Hepatocyte (in vitro differentiated cells): ENCODE results near the gene PADI4. TPM values are rescaled to one million over a fixed set of nuclear protein-coding genes. Genes with fewer than 3 reads are reported as not detected.

Source experiments
- DNase-seq: peaks from one replicate; pipeline ENCODE4 v3.0.0-alpha.2; 2016; ENCODE audit warnings: low spot score
- H2AFZ ChIP-seq: fragments of 200-600 bp; sonication (generic); 2 replicates; pipeline ENCODE4 v1.6.0; 2016; ENCODE audit warnings: antibody characterized with exemption, mild to moderate bottlenecking
- H3K27ac ChIP-seq: fragments of 200-600 bp; sonication (generic); 2 replicates; pipeline ENCODE4 v1.5.1; 2016; ENCODE audit warnings: mild to moderate bottlenecking
- H3K27me3 ChIP-seq: fragments of 200-600 bp; sonication (generic); 2 replicates; pipeline ENCODE4 v1.6.1; 2016
- H3K36me3 ChIP-seq: fragments of 200-600 bp; sonication (generic); replicated peaks from 2 replicates; pipeline ENCODE4 v1.5.1; 2016; ENCODE audit warnings: low read depth; ENCODE audit not compliant: insufficient read depth
- H3K4me1 ChIP-seq: fragments of 200-600 bp; sonication (generic); 2 replicates; pipeline ENCODE4 v1.5.1; 2016; ENCODE audit warnings: mild to moderate bottlenecking, moderate library complexity; ENCODE audit not compliant: insufficient read depth
- H3K4me2 ChIP-seq: fragments of 200-600 bp; sonication (generic); 2 replicates; pipeline ENCODE4 v1.6.0; 2016
- H3K4me3 ChIP-seq: fragments of 200-600 bp; sonication (generic); 2 replicates; pipeline ENCODE4 v1.5.1; 2016; ENCODE audit warnings: mild to moderate bottlenecking
- H3K79me2 ChIP-seq: fragments of 200-600 bp; sonication (generic); 2 replicates; pipeline ENCODE4 v1.6.0; 2017; ENCODE audit warnings: mild to moderate bottlenecking
- H3K9me2 ChIP-seq: fragments of 200-600 bp; sonication (generic); replicated peaks from 2 replicates; pipeline ENCODE4 v1.6.0; 2017; ENCODE audit warnings: mild to moderate bottlenecking; ENCODE audit not compliant: insufficient read depth
- H3K9me3 ChIP-seq: fragments of 200-600 bp; sonication (generic); 2 replicates; pipeline ENCODE4 v1.5.1; 2016; ENCODE audit warnings: low read depth, mild to moderate bottlenecking
- H4K20me1 ChIP-seq: fragments of 200-600 bp; sonication (generic); 2 replicates; pipeline ENCODE4 v1.6.0; 2016; ENCODE audit warnings: mild to moderate bottlenecking; ENCODE audit not compliant: insufficient read depth, poor library complexity, severe bottlenecking
- CTCF ChIP-seq: fragments of 200-600 bp; sonication (generic); IDR thresholded peaks from 2 replicates; pipeline ENCODE4 v1.5.1; 2016; ENCODE audit warnings: antibody characterized with exemption, mild to moderate bottlenecking; ENCODE audit not compliant: poor library complexity
- EZH2 ChIP-seq: fragments of 200-600 bp; sonication (generic); IDR thresholded peaks from 2 replicates; pipeline ENCODE4 v1.6.1; 2016; ENCODE audit warnings: antibody characterized with exemption, mild to moderate bottlenecking, borderline replicate concordance
- EZH2phosphoT487 ChIP-seq: fragments of 200-600 bp; sonication (generic); IDR thresholded peaks from one replicate; pipeline ENCODE4 v1.6.1; 2018; ENCODE audit warnings: antibody characterized with exemption, mild to moderate bottlenecking, low read depth, moderate library complexity; ENCODE audit not compliant: unreplicated experiment, severe bottlenecking
- WGBS: methylation state at CpG from one replicate; pipeline ENCODE4 v1.1.6; 2016; ENCODE audit warnings: low lambda C conversion rate; ENCODE audit errors: missing lambda C conversion rate; 5-methylcytosine and 5-hydroxymethylcytosine counted together
- polyA plus RNA-seq: library from polyadenylated mRNA; unstranded; fragments of >200 nt; fragmentation: Nextera tagmentation; extraction: Ambion mirVana; gene quantifications from 2 replicates; pipeline ENCODE4 v1.2.1, GENCODE V29; 2016
- total RNA-seq: library from RNA; depleted of rRNA; stranded (reverse); fragments of >200 nt; gene quantifications from 2 replicates; pipeline ENCODE4 v1.2.3, GENCODE V29; 2014

The PADI4 gene
- total and polyA plus RNA-seq, 2 experiments from 2014 or later: not detected

- no peak for TF ChIP-seq EZH2phosphoT487
- no peak for TF ChIP-seq EZH2
- no peak for TF ChIP-seq CTCF
- no peak overlapping the region for H3K4me2 ChIP-seq
- H4K20me1 ChIP-seq: no peaks in the 10 kb centered on the region
- H3K9me2 ChIP-seq: no peaks in the 10 kb centered on the region
- no peak overlapping the region for H3K27ac ChIP-seq
- H2AFZ ChIP-seq: no peak overlapping the region
- no peak overlapping the region for H3K4me3 ChIP-seq
- no peaks in the 10 kb centered on the region for H3K27me3 ChIP-seq
- H3K79me2 ChIP-seq: no peaks in the 10 kb centered on the region
- DNase-seq: no peak
- H3K36me3 ChIP-seq: no peaks in the 10 kb centered on the region
- H3K4me1 ChIP-seq: no peaks in the 10 kb centered on the region
- WGBS: 77% methylated on average over 19 of the region's 19 CpGs
- H3K9me3 ChIP-seq: no peaks in the 10 kb centered on the region
These were observed 40.0 kb downstream of the PADI4 start for GRCh38 chr1:17347769-17348592.

- no peak for DNase-seq
- Histone ChIP-seq H3K9me2 (no peaks in the 10 kb centered on the region), H3K4me1 (no peaks in the 10 kb centered on the region), H3K27ac (no peak overlapping the region), H3K36me3 (no peaks in the 10 kb centered on the region), H3K79me2 (no peaks in the 10 kb centered on the region), H3K9me3 (no peaks in the 10 kb centered on the region), H4K20me1 (no peaks in the 10 kb centered on the region), H3K4me2 (no peak overlapping the region), H3K4me3 (no peak overlapping the region), H3K27me3 (no peaks in the 10 kb centered on the region), H2AFZ (no peak overlapping the region)
- WGBS: 80% methylated on average over 14 of the region's 14 CpGs
- TF ChIP-seq EZH2phosphoT487: no peak
- no peak for TF ChIP-seq CTCF
- TF ChIP-seq EZH2: no peak
These were observed 40.7 kb downstream of the PADI4 start for GRCh38 chr1:17348593-17349234.

- Histone ChIP-seq H3K79me2 (no peaks in the 10 kb centered on the region), H3K27me3 (no peaks in the 10 kb centered on the region), H4K20me1 (no peaks in the 10 kb centered on the region), H3K36me3 (no peaks in the 10 kb centered on the region), H3K4me2 (no peak overlapping the region), H2AFZ (no peak overlapping the region), H3K27ac (no peak overlapping the region), H3K9me2 (no peaks in the 10 kb centered on the region), H3K9me3 (no peaks in the 10 kb centered on the region), H3K4me1 (no peaks in the 10 kb centered on the region), H3K4me3 (no peak overlapping the region)
- no peak for TF ChIP-seq EZH2
- TF ChIP-seq EZH2phosphoT487: no peak
- no peak for TF ChIP-seq CTCF
- no peak for DNase-seq
- WGBS: 59% methylated on average over 8 of the region's 8 CpGs
These were observed 42.1 kb downstream of the PADI4 start for GRCh38 chr1:17350083-17350482.
